GM18951 (cell line): ENCODE measurements around the gene RFX3.
A peak's percentile ranks its signal among the peaks of the same experiment; 100 is the strongest.

Experiments used
- POLR2A ChIP-seq: IDR thresholded peaks from 4 replicates; pipeline ENCODE4 v1.6.1; 2011; ENCODE audit warnings: mild to moderate bottlenecking; ENCODE audit not compliant: insufficient read length, insufficient read depth; ENCODE audit errors: extremely low read depth
- in situ Hi-C: fragments of 300-500 bp; cut with MboI; formaldehyde crosslinking; loops from one replicate; pipeline ENCODE4 v1.12.0; 2022; ENCODE audit warnings: low sequenced_read_pairs, mixed read lengths, inconsistent platforms; ENCODE audit not compliant: unreplicated experiment

The RFX3 gene

DNA sequence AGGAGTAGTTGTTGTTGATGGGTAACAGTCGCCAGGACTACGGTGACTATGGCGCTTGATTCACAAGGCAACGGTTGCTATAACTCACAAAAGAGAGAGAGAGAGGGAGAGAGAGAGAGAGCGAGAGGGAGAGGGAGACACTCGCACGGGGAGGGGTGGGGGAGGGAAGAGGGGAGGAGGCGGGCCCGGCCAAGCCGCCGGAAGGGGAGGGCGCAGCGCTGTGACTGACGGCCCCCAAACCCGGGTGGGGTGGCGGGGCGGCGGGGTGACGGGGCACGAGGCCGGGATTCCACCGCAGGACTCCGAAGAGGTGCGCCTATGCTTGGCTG, at the start of gene RFX3:
RFX3 (minus strand) TSS at position 166 of the 329 bp plus-strand sequence. CDS start 130,413 bp downstream, outside the sequence.
- TF ChIP-seq POLR2A = no peak
- in situ Hi-C loops = no loop called here

DNA sequence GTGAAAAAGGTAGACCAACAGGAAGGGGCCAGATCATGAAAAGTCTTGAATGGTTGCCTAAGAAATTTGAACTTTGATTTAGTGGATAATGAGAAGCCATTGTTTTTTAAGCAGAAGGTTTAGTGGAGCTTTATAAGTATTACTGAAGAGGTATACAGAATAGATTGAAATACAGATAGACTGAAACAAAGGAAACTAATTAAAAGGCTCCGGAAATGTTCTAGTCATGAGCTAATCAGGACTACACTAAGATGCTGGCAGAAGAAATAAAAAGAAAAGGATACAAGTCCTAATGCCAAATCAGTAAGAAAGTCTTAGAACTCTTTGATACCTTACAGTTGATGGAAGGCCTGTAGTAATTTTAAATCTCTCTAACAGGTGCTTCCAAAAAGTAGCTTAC, 45.7 kb upstream of the RFX3 start:
- TF ChIP-seq POLR2A = no peak
- in situ Hi-C loops = no loop called here

DNA sequence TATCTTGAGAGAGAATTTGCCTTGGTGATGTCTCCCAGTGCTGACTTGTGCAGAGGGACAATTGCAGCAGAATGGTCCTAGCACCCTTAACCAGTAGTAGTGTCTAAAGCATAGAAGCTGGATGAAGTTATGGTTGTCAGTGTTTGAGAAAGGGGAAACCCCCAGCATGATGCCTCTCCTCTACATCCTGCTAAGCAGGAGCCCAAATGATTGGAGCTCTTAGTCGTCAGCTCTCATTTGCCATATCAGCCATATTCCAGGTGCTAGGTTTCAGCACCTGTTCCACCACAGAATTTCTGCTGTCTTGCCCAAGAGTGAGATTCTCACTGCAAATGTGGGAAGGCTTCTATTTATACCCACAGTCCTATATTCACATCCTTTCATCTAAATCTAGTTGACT, 43.7 kb upstream of the RFX3 start:
- no peak for TF ChIP-seq POLR2A
- in situ Hi-C loops = no loop called here

DNA sequence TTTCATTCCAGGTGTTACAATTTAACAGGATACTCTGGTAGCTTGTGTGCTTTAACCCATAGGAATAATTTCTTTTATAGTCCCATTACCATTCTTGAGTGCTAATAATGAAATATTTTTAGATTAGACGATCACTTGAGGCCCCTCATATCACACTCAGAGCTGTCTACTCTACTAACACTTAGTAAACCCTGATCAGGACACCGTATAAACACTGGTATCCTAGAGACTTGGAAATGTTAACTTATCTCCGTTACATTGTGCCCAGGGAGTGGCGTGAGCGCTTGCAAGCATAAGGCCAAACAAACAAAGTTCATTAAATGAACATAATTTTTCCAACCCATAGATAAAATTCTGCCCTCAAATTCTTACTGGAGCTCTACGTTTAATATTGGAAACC, 42.2 kb upstream of the RFX3 start:
- no peak for TF ChIP-seq POLR2A
- in situ Hi-C loops = no loop called here

DNA sequence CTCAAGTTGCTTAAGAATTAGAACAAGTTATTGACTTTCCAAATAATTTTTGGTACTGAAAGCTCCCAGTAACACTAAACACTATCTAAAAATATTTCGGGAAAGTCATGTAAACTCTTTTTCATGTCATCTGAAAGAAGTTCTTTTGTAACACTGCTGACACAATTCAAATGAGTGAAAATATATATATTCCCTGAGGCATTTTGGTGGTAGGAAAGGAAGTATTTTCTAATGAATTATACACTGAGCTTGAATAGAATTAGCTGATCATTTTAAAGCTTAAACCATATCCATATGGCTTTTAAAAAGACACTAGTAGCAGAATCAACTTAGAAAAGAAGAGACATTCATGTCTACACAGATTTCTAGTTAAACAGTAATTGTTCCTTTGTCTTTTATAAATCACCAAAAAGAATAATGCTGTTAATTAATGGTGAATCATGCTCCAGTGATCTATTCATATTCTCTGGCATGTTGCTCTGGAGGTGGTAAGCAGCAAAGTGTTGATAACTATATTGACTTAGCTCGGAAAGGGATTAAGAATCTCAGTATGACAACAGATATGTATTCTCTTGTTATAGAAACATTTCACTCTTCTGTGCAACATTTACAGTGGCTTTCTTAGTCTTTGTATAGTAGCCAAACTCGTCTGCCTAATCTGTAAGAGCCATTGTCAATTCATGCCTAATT, 27.4 kb upstream of the RFX3 start:
- TF ChIP-seq POLR2A = no peak
- in situ Hi-C loops = no loop called here

DNA sequence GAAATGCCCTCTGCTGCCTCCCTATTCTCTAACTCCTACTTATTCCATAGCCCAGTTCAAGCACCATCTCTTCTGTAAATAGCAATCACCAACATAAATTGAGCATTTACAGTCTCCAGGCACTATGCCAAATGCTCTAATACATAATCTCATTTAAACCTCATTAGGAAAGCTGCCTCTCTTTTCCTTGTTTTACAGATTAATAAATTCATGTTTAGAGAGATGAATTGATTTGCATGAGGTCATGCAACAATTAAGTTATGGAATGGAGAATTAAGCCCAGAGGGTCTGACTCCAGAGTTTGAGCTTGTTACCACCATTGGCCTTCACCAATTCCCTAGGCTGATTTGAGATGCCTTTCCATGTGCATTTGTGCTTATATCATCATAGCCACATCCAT, 23.4 kb upstream of the RFX3 start:
- TF ChIP-seq POLR2A = no peak
- in situ Hi-C loops = no loop called here

DNA sequence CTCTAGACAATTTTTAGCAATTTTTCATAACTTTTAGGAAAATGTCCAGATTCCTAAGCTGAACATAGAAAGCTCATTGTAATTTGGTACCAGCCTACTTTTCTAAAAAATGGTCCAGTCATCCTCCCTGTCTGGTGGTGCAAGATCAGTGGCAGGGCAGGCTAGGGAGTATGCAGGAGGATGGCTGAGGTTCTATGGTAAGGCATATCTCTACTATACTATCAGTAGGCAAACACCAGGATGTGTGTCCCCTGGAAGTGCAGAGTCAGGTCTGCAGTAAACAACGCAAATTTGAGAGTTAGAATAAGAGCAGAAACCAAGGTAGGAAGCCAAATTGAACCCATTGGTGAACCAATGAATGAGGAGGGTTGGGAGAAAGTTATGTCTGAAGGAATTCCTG, 22.8 kb upstream of the RFX3 start:
- no peak for TF ChIP-seq POLR2A
- in situ Hi-C loops = no loop called here

DNA sequence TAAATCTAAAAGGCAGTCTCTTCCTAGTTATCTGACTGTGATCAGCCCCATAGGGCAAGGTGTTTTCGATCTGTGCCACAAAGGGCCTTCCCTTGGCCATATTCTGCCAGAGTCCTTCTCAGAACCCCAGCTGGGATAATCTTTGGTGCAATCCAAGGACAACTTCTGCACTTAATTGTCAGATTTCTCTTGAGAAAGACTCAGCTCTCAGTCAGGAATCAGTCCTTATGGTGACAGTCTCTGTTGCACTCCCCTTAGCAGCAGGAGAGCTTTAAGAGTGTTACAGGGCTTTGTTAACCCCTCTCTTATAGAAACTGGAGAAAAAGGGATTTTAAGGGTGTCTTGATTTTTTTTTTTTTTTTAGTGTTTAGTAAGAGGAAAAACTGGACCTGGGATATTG, 15.4 kb upstream of the RFX3 start:
- in situ Hi-C loops = no loop called here
- no peak for TF ChIP-seq POLR2A

DNA sequence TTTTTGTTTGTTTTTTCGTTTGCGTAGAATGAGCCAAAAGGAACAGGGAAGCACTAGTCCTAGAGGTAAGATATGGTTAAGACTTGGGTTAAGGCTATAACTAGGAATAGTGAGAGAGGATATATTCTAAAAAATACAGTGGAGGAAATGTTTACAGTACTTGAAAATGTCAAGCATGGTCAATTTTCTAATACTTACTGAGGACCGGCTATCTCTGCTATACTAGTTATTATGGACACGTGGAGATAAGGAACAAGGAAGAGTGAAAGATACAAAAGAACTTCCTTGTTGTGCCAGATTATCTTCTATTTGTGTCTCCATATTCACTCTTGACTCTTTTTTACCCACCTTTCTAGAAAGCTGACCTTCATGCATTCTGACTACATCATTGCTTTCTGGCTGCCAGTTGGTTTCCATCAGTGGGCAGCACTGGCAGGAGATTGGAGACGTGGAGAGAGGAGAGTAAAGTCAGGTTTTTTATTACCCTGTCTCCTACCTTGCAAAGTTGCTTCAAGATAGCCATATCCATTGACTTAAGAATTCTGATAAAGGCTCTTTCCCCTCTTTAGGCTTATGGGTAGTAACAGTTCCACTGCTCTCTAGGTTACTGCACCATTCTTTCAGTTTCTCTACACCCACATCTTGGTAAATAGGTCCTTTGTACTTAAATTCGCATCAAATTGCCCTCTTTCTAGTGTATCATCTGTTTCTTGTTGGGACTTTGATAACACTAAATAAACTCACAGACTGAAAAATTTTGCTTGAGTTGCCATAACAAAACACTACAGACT, 9.0 kb upstream of the RFX3 start:
- no peak for TF ChIP-seq POLR2A
- in situ Hi-C loops = no loop called here

DNA sequence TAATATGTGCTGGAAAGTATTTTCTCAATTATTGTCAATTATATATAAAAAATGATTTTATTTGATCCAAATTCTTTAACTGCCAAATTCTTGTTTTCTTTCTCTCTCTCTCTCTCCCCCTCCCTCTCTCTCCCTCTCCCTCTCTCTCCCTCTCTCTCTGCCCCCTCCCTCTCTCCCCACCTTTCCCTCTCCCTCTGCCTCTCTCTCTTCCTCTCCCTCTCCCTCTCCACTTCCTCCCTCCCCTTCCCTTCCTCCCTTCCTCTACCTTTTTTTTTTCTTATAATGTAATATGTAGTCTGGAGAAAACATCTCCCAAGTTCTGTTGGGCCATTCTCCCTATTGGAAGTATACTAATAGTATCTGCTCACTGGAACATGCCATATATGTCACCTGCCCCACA, 6.4 kb upstream of the RFX3 start:
- in situ Hi-C loops = no loop called here
- no peak for TF ChIP-seq POLR2A

DNA sequence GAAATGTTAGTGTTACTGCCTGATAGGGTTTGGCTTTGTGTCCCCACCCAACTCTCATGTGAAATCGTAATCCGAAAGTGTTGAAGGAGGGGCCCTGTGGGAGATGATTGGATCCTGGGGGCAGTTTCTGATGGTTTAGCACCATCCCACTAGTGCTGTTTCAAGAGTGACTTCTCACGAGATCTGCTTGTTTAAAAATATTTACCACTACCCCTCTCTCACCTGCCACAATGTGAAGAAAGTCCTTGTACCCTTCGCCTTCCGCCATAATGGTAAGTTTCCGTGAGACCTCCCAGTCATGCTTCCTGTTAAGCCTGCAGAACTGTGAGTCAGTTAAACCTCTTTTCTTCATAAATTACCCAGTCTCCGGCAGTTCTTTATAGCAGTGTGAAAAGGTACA, 2.6 kb upstream of the RFX3 start:
- peak; percentile 24 for TF ChIP-seq POLR2A
- in situ Hi-C loops = no loop called here

DNA sequence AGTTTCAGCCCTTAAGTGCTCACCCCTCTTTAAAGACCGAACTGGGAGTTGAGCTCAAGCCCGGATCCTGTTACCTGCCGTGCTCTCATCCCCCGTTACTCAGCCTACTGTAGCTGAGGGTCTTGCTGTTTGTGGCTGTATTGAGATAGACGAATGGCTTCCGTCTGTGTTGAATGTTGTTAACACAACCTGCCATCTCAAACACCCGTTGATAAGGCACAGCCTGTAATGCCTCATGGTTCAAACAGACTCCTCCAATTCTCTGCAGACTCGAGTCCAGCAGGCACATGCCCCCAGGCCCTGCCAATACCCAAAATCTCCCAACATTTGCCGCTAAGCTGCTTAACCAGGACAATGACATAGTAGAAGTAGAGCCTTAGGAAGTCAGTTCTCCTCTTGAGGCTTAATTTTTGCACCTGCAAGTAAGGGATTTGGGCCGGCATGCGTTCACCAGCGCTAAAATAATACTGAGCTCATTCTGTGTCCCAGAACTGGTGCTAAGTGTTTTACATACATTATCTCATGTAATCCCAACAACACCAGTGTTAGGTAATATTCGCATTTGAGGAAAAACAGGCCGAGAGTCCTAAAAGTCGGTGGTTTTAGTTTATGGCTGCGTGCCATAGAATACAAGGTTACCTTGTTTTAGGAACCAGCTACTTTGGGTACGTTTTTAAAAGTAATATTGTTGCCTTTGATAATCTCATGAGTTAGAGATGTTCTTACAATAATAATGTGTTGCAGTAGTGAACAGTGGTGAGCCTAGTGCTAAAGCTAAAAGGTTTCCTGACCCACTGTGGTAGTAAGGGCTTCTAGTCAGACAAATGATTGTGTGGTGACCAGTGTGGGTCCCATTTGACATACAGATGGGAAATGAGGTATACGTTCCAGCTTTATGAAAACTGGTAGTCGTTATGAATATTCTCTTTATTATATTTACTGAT, 1.5 kb upstream of the RFX3 start:
- in situ Hi-C loops = no loop called here
- TF ChIP-seq POLR2A = no peak

DNA sequence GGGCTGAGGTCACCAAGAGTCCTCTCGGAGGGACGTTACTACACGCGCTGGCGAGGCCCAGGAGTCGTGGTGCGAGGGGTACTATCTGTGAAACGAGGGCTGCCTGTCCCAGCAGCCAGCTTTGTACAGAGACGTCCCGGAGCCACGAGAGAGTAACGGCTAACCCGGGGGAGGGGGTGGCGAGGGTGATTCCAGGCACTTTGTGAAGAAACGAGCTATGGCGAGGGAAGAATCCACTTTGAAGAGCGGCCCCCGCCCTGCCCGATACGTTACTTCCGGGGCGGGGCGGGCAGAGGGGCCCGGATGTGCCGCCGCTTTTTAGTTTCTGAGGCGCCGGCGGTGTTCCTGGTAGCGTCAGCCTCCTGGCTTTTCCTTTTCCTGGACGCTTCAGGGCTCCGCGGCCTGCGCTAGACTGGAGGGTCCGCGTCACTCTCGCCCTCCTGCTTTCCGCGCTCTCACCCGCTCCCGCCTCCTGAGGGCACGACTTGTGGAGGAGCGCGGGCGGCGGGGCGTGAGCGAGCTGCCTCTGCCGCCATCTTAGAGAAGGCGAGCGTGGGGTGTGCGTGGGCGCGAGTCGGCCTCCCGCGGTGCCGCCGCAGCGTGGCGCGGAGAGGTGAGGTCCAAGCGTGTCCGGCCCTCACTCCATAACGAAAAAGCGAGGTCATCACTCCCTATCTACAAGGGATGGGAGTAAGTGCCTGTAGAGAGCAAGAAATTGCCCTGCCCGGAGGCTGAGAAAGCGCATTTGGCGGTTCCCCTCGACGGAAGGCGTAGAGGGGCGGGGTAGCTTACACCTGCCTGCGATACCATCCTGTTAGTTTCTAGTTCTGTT, 580 bp upstream of the RFX3 start:
- peak; percentile 96 for TF ChIP-seq POLR2A
- in situ Hi-C loops = no loop called here
